Astrocyte (in vitro differentiated cells and primary cell): Measurements from ENCODE around the gene CTNNA2. TPM values are rescaled to one million over a fixed set of nuclear protein-coding genes. Genes with fewer than 3 reads are reported as not detected.
A peak's percentile ranks its signal among the peaks of the same experiment; 100 is the strongest.

Experiments
- DNase-seq: peaks from one replicate; pipeline ENCODE4 v3.0.0-alpha.2; 2010; ENCODE audit warnings: low read depth
- FAIRE-seq: peaks from 2 replicates; lab custom pipeline; 2011; peaks lifted over from hg19 to GRCh38; lab: Jason Lieb, UNC
- H2AFZ ChIP-seq: 2 replicates; pipeline ENCODE4 v1.6.0; 2012; ENCODE audit warnings: low read depth, low read length, inconsistent platforms
- H3K27ac ChIP-seq: 2 replicates; pipeline ENCODE4 v1.5.1; 2011; ENCODE audit warnings: low read depth, low read length, inconsistent platforms
- H3K27me3 ChIP-seq: 2 replicates; pipeline ENCODE4 v1.6.0; 2011; ENCODE audit warnings: low read length, inconsistent platforms; ENCODE audit not compliant: insufficient read depth
- H3K36me3 ChIP-seq: 2 replicates; pipeline ENCODE4 v1.5.1; 2011; ENCODE audit warnings: low read length, inconsistent platforms; ENCODE audit not compliant: insufficient read depth
- H3K4me1 ChIP-seq: 2 replicates; pipeline ENCODE4 v1.5.1; 2011; ENCODE audit warnings: low read length, inconsistent platforms; ENCODE audit not compliant: insufficient read depth
- H3K4me2 ChIP-seq: 2 replicates; pipeline ENCODE4 v1.6.0; 2012; ENCODE audit warnings: low read length, inconsistent platforms
- H3K4me3 ChIP-seq: 2 replicates; pipeline ENCODE4 v1.5.1; 2011; ENCODE audit warnings: low read depth, mild to moderate bottlenecking, low read length, inconsistent platforms; ENCODE audit not compliant: insufficient read depth
- H3K79me2 ChIP-seq: 2 replicates; pipeline ENCODE4 v1.6.0; 2012; ENCODE audit warnings: mild to moderate bottlenecking, low read length, inconsistent platforms; ENCODE audit not compliant: insufficient read depth
- H3K9ac ChIP-seq: 2 replicates; pipeline ENCODE4 v1.6.0; 2012; ENCODE audit warnings: mild to moderate bottlenecking, low read length, inconsistent platforms
- H3K9me3 ChIP-seq: 2 replicates; pipeline ENCODE4 v1.5.1; 2012; ENCODE audit warnings: low read depth, mild to moderate bottlenecking, low read length, inconsistent platforms; ENCODE audit not compliant: insufficient read depth
- H4K20me1 ChIP-seq: 2 replicates; pipeline ENCODE4 v1.6.0; 2012; ENCODE audit warnings: low read length, inconsistent platforms; ENCODE audit not compliant: insufficient read depth
- H3K27ac Mint-ChIP-seq: one replicate; pipeline ENCODE4 v1.8.0; 2021; ENCODE audit warnings: mild to moderate bottlenecking, mixed read lengths; ENCODE audit not compliant: unreplicated experiment
- H3K27me3 Mint-ChIP-seq: one replicate; pipeline ENCODE4 v1.8.0; 2021; ENCODE audit warnings: low read depth, mixed read lengths; ENCODE audit not compliant: unreplicated experiment
- H3K36me3 Mint-ChIP-seq: one replicate; pipeline ENCODE4 v1.8.0; 2021; ENCODE audit warnings: low read depth, mixed read lengths; ENCODE audit not compliant: unreplicated experiment
- H3K4me1 Mint-ChIP-seq: one replicate; pipeline ENCODE4 v1.8.0; 2021; ENCODE audit warnings: low read depth, mixed read lengths; ENCODE audit not compliant: unreplicated experiment
- H3K4me3 Mint-ChIP-seq: one replicate; pipeline ENCODE4 v1.8.0; 2021; ENCODE audit warnings: mild to moderate bottlenecking, moderate library complexity, mixed read lengths; ENCODE audit not compliant: unreplicated experiment
- H3K9me3 Mint-ChIP-seq: one replicate; pipeline ENCODE4 v1.8.0; 2021; ENCODE audit warnings: mild to moderate bottlenecking, mixed read lengths; ENCODE audit not compliant: unreplicated experiment
- CTCF ChIP-seq: IDR thresholded peaks from 2 replicates; pipeline ENCODE4 v1.5.1; 2011; ENCODE audit warnings: low read depth, mild to moderate bottlenecking, inconsistent platforms, low read length, moderate library complexity; ENCODE audit not compliant: insufficient read depth
- EZH2 ChIP-seq: IDR thresholded peaks from 2 replicates; pipeline ENCODE4 v1.6.1; 2012; ENCODE audit warnings: mild to moderate bottlenecking, low read length, inconsistent platforms; ENCODE audit not compliant: insufficient read depth
- total RNA-seq: library from RNA; stranded (reverse); gene quantifications from 2 replicates; pipeline ENCODE4 v1.2.1, GENCODE V29; 2021

Gene CTNNA2
- total RNA-seq, 1 donor from 2014 or later, result 3.9 TPM

GRCh38 chr2:80231421-80231820, 718.6 kb downstream of the CTNNA2 start:
- no peak for FAIRE-seq
- no peak overlapping the region for H3K27ac Mint-ChIP-seq
- no peaks in the 10 kb centered on the region for H3K36me3 Mint-ChIP-seq

GRCh38 chr2:80233333-80233732, 720.5 kb downstream of the CTNNA2 start:
- no peak overlapping the region for H3K27ac Mint-ChIP-seq
- H4K20me1 ChIP-seq, result no peaks in the 10 kb centered on the region
- H3K9ac ChIP-seq, result no peak overlapping the region
- no peak overlapping the region for H3K4me2 ChIP-seq
- H3K4me3 Mint-ChIP-seq, result no peak overlapping the region
- FAIRE-seq (no peak), DNase-seq (no peak)
- H3K27me3 ChIP-seq, result no peaks in the 10 kb centered on the region
- no peaks in the 10 kb centered on the region for H3K36me3 ChIP-seq
- H3K79me2 ChIP-seq, result no peaks in the 10 kb centered on the region
- TF ChIP-seq CTCF, result no peak
- TF ChIP-seq EZH2, result no peak
- no peak overlapping the region for H3K4me3 ChIP-seq
- H3K36me3 Mint-ChIP-seq, result no peaks in the 10 kb centered on the region
- no peak overlapping the region for H3K27ac ChIP-seq
- H3K9me3 Mint-ChIP-seq, result no peaks in the 10 kb centered on the region
- H3K4me1 ChIP-seq, result no peaks in the 10 kb centered on the region
- H3K4me1 Mint-ChIP-seq, result no peaks in the 10 kb centered on the region
- peaks cover 4% of the 10 kb centered on the region for H3K27me3 Mint-ChIP-seq
- H2AFZ ChIP-seq, result no peak overlapping the region
- no peaks in the 10 kb centered on the region for H3K9me3 ChIP-seq

More at GRCh38 chr2:80231421-80231820, 718.6 kb downstream of the CTNNA2 start:
- Histone ChIP-seq H3K4me2 (no peak overlapping the region), H4K20me1 (no peaks in the 10 kb centered on the region), H3K27ac (no peak overlapping the region), H3K9me3 (no peaks in the 10 kb centered on the region), H3K79me2 (no peaks in the 10 kb centered on the region), H3K4me1 (no peaks in the 10 kb centered on the region), H3K4me3 (no peak overlapping the region), H2AFZ (no peak overlapping the region), H3K27me3 (no peaks in the 10 kb centered on the region), H3K36me3 (no peaks in the 10 kb centered on the region), H3K9ac (no peak overlapping the region)
- no peaks in the 10 kb centered on the region for H3K4me1 Mint-ChIP-seq
- no peaks in the 10 kb centered on the region for H3K27me3 Mint-ChIP-seq
- DNase-seq, result no peak
- H3K9me3 Mint-ChIP-seq, result no peaks in the 10 kb centered on the region
- no peak overlapping the region for H3K4me3 Mint-ChIP-seq
- TF ChIP-seq CTCF, result no peak
- no peak for TF ChIP-seq EZH2

- FAIRE-seq, result no peak
- H3K9me3 ChIP-seq, result no peaks in the 10 kb centered on the region
- H3K27me3 ChIP-seq, result no peaks in the 10 kb centered on the region
- TF ChIP-seq EZH2 (no peak), CTCF (peak; percentile 64)
- no peaks in the 10 kb centered on the region for H3K4me1 ChIP-seq
- H3K4me3 ChIP-seq, result no peak overlapping the region
- H3K4me1 Mint-ChIP-seq, result no peaks in the 10 kb centered on the region
- H3K27ac Mint-ChIP-seq, result no peak overlapping the region
- peaks cover 4% of the 10 kb centered on the region for H3K27me3 Mint-ChIP-seq
- no peaks in the 10 kb centered on the region for H3K36me3 ChIP-seq
- H3K4me2 ChIP-seq, result no peak overlapping the region
- no peaks in the 10 kb centered on the region for H3K36me3 Mint-ChIP-seq
- no peak overlapping the region for H2AFZ ChIP-seq
- no peak overlapping the region for H3K4me3 Mint-ChIP-seq
- H3K79me2 ChIP-seq, result no peaks in the 10 kb centered on the region
- H3K9me3 Mint-ChIP-seq, result no peaks in the 10 kb centered on the region
- H3K9ac ChIP-seq, result no peak overlapping the region
- H3K27ac ChIP-seq, result no peak overlapping the region
- H4K20me1 ChIP-seq, result no peaks in the 10 kb centered on the region
- no peak for DNase-seq
Observed at GRCh38 chr2:80238692-80239469, 726.0 kb downstream of the CTNNA2 start.
